DND-41 (cell line): Measurements from ENCODE around the gene POLA1.

Experiments used
- CTCF ChIP-seq: IDR thresholded peaks from 2 replicates; pipeline ENCODE4 v1.5.1; 2012; ENCODE audit warnings: borderline replicate concordance, low read length, moderate library complexity, mild to moderate bottlenecking; ENCODE audit not compliant: poor library complexity, severe bottlenecking; ENCODE audit errors: extremely low read depth
- EZH2 ChIP-seq: IDR thresholded peaks from 3 replicates; pipeline ENCODE4 v1.6.1; 2012; ENCODE audit warnings: borderline replicate concordance, low read depth, mild to moderate bottlenecking, moderate library complexity, low read length, inconsistent platforms; ENCODE audit not compliant: severe bottlenecking

DNA sequence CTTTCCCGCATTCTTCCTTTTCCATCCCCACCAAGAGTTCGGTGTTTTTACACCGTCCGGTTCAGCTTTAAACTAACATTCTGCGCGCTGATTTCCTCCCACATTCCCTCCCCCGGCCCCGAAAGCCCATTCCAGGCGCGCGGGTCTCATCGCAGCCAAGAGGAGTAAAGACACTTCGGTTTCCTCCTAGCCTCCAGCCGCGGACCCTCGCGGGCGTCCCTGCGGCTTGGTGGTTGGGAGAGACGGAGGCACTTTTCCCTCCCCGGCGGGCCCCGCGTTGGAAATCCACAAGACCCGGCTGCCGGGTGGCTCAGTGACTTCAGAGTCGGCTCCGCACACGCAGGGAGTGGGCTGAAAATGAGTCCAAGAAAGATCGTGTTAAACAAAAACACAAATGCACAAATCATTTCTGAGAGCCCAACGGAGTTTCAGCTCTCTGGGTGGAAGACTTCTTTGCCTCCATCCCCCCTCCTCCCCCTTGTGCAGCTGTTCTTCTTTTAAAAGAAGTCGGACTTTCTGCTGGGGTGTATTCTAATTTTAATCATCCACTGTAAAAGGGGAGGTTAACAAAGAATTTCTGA, 324.0 kb downstream of the POLA1 start:
- no peak for TF ChIP-seq CTCF
- peak; percentile 47 for TF ChIP-seq EZH2
